Measurements from ENCODE around the gene HIRIP3. TPM values are rescaled to one million over a fixed set of nuclear protein-coding genes. Genes with fewer than 3 reads are reported as not detected.
A peak's percentile ranks its signal among the peaks of the same experiment; 100 is the strongest.

Gene HIRIP3
- total and polyA plus RNA-seq, 2 of the 13 experiments (the other 11 are each of a cell fraction or from before 2014, with no cell fraction given): 12.6 to 17.2 TPM

DNA sequence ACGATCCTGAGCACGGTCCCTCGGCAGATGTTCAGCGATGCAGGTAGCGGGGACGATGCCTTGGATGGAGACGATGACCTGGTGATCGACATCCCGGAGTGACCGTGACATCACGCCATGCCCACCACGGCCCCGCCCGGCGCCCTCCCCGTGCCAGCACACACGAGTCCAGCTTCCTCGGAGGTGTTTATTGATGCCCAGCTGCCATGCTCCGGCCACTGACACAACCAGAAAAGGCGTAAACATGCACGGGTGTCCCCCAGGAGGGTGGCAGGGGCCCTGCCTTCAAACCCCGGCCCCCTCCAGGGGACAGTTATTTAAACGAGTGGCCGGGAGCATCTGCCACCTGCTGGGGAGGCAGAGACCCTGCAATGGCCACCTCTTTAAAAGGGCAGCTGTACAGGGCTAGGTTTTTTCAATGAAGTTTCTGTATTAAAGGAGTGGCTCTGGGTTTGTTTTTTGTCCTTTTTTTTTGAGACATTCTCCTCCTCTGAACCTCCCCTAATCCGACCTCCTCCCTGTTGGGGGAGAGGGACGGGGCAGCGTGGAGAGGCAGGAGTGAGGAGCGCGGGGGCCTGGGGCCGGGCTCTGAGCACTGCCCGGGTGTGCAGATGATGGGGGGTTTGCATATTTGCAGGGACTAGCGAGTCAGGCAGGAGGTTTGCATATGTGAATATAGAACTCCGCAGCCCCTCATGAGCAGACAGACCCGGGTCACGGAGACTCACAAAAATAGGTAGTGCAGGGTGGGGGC is 10.1 kb upstream of the HIRIP3 start (continued):
- TF ChIP-seq, protein P1, sequence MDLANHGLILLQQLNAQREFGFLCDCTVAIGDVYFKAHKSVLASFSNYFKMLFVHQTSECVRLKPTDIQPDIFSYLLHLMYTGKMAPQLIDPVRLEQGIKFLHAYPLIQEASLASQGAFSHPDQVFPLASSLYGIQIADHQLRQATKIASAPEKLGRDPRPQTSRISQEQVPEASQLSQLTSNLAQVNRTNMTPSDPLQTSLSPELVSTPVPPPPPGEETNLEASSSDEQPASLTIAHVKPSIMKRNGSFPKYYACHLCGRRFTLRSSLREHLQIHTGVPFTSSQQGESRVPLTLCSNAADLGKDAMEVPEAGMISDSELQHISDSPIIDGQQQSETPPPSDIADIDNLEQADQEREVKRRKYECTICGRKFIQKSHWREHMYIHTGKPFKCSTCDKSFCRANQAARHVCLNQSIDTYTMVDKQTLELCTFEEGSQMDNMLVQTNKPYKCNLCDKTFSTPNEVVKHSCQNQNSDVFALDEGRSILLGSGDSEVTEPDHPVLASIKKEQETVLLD (CRISPR knock-in tag; IDR thresholded peaks at IDR 0.05; ENCODE audit: low read depth): no peak
- TF ChIP-seq HOXA3 (CRISPR knock-in tag; IDR thresholded peaks at IDR 0.05) (0 out of 2 replicates have a peak, but pooled peaks have one; percentile 37), RARA (CRISPR knock-in tag; IDR thresholded peaks at IDR 0.05) (no peak), RBM22 (optimal IDR thresholded peaks at IDR 0.05; ENCODE audit: low read length) (no peak), ZBTB37 (CRISPR knock-in tag; IDR thresholded peaks at IDR 0.05) (0 out of 2 replicates have a peak, but pooled peaks have one; percentile 46), ZNF207 (IDR thresholded peaks at IDR 0.05; ENCODE audit: borderline replicate concordance) (no peak), RELA (CRISPR knock-in tag; IDR thresholded peaks at IDR 0.05) (no peak), ZNF549 (CRISPR knock-in tag; IDR thresholded peaks at IDR 0.05) (no peak)
- TF ChIP-seq, protein P2, sequence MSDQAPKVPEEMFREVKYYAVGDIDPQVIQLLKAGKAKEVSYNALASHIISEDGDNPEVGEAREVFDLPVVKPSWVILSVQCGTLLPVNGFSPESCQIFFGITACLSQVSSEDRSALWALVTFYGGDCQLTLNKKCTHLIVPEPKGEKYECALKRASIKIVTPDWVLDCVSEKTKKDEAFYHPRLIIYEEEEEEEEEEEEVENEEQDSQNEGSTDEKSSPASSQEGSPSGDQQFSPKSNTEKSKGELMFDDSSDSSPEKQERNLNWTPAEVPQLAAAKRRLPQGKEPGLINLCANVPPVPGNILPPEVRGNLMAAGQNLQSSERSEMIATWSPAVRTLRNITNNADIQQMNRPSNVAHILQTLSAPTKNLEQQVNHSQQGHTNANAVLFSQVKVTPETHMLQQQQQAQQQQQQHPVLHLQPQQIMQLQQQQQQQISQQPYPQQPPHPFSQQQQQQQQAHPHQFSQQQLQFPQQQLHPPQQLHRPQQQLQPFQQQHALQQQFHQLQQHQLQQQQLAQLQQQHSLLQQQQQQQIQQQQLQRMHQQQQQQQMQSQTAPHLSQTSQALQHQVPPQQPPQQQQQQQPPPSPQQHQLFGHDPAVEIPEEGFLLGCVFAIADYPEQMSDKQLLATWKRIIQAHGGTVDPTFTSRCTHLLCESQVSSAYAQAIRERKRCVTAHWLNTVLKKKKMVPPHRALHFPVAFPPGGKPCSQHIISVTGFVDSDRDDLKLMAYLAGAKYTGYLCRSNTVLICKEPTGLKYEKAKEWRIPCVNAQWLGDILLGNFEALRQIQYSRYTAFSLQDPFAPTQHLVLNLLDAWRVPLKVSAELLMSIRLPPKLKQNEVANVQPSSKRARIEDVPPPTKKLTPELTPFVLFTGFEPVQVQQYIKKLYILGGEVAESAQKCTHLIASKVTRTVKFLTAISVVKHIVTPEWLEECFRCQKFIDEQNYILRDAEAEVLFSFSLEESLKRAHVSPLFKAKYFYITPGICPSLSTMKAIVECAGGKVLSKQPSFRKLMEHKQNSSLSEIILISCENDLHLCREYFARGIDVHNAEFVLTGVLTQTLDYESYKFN (CRISPR knock-in tag; conservative IDR thresholded peaks at IDR 0.05): 0 out of 2 replicates have a peak, but pooled peaks have one; percentile 12
- TF ChIP-seq, protein P3, sequence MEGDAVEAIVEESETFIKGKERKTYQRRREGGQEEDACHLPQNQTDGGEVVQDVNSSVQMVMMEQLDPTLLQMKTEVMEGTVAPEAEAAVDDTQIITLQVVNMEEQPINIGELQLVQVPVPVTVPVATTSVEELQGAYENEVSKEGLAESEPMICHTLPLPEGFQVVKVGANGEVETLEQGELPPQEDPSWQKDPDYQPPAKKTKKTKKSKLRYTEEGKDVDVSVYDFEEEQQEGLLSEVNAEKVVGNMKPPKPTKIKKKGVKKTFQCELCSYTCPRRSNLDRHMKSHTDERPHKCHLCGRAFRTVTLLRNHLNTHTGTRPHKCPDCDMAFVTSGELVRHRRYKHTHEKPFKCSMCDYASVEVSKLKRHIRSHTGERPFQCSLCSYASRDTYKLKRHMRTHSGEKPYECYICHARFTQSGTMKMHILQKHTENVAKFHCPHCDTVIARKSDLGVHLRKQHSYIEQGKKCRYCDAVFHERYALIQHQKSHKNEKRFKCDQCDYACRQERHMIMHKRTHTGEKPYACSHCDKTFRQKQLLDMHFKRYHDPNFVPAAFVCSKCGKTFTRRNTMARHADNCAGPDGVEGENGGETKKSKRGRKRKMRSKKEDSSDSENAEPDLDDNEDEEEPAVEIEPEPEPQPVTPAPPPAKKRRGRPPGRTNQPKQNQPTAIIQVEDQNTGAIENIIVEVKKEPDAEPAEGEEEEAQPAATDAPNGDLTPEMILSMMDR (CRISPR knock-in tag; IDR thresholded peaks at IDR 0.05): peak; percentile 78
- TF ChIP-seq, protein P4, sequence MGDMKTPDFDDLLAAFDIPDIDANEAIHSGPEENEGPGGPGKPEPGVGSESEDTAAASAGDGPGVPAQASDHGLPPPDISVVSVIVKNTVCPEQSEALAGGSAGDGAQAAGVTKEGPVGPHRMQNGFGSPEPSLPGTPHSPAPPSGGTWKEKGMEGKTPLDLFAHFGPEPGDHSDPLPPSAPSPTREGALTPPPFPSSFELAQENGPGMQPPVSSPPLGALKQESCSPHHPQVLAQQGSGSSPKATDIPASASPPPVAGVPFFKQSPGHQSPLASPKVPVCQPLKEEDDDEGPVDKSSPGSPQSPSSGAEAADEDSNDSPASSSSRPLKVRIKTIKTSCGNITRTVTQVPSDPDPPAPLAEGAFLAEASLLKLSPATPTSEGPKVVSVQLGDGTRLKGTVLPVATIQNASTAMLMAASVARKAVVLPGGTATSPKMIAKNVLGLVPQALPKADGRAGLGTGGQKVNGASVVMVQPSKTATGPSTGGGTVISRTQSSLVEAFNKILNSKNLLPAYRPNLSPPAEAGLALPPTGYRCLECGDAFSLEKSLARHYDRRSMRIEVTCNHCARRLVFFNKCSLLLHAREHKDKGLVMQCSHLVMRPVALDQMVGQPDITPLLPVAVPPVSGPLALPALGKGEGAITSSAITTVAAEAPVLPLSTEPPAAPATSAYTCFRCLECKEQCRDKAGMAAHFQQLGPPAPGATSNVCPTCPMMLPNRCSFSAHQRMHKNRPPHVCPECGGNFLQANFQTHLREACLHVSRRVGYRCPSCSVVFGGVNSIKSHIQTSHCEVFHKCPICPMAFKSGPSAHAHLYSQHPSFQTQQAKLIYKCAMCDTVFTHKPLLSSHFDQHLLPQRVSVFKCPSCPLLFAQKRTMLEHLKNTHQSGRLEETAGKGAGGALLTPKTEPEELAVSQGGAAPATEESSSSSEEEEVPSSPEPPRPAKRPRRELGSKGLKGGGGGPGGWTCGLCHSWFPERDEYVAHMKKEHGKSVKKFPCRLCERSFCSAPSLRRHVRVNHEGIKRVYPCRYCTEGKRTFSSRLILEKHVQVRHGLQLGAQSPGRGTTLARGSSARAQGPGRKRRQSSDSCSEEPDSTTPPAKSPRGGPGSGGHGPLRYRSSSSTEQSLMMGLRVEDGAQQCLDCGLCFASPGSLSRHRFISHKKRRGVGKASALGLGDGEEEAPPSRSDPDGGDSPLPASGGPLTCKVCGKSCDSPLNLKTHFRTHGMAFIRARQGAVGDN (CRISPR knock-in tag; IDR thresholded peaks at IDR 0.05): peak; percentile 33; the same call in 1 of the 2 replicates

Measured in HepG2 (cell line).